ENCODE results near the gene FAM193A.
A peak's percentile ranks its signal among the peaks of the same experiment; 100 is the strongest.
"Not testable (repeated sequence)": the region's sequence is repeated elsewhere in the genome, so short reads cannot be mapped to it uniquely, and the experiment has no call there.

Gene FAM193A

GRCh38 chr4:2731907-2732317 is 195.5 kb downstream of the FAM193A start:
- no peak for DNase-seq (ENCODE audit: low spot score)

GRCh38 chr4:2732526-2732925 is 196.1 kb downstream of the FAM193A start:
- no peak for DNase-seq (ENCODE audit: low spot score)

- no peak for DNase-seq (ENCODE audit: low spot score)
Measured at GRCh38 chr4:2733001-2733843, 196.8 kb downstream of the FAM193A start.

GRCh38 chr4:2733844-2734574 is 197.6 kb downstream of the FAM193A start:
- no peak for DNase-seq (ENCODE audit: low spot score)

GRCh38 chr4:2734612-2735011 is 198.2 kb downstream of the FAM193A start:
- no peak for DNase-seq (ENCODE audit: low spot score)

GRCh38 chr4:2735869-2736268 is 199.4 kb downstream of the FAM193A start:
- no peak for DNase-seq (ENCODE audit: low spot score)

GRCh38 chr4:2738296-2738695 is 201.8 kb downstream of the FAM193A start:
- not testable (repeated sequence) for DNase-seq (ENCODE audit: low spot score)

GRCh38 chr4:2741626-2742025 is 205.2 kb downstream of the FAM193A start:
- DNase-seq (ENCODE audit: low spot score), result no peak

- DNase-seq (ENCODE audit: low spot score), result no peak
Measured at GRCh38 chr4:2742081-2742822, 205.8 kb downstream of the FAM193A start.

GRCh38 chr4:2742823-2743517 is 206.5 kb downstream of the FAM193A start:
- no peak for DNase-seq (ENCODE audit: low spot score)

- DNase-seq (ENCODE audit: low spot score), result no peak
Measured at GRCh38 chr4:2743518-2744445, 207.3 kb downstream of the FAM193A start.

- peak; percentile 61 for DNase-seq (ENCODE audit: low spot score)
Measured at GRCh38 chr4:2744576-2745270, 208.3 kb downstream of the FAM193A start.

GRCh38 chr4:2745516-2745915 is 209.1 kb downstream of the FAM193A start:
- no peak for DNase-seq (ENCODE audit: low spot score)

GRCh38 chr4:2745981-2746806 is 209.7 kb downstream of the FAM193A start:
- DNase-seq (ENCODE audit: low spot score), result no peak

- no peak for DNase-seq (ENCODE audit: low spot score)
Measured at GRCh38 chr4:2746891-2747695, 210.6 kb downstream of the FAM193A start.

- DNase-seq (ENCODE audit: low spot score), result no peak
Measured at GRCh38 chr4:2750719-2751605, 214.5 kb downstream of the FAM193A start.

- peak; percentile 22 for DNase-seq (ENCODE audit: low spot score)
Measured at GRCh38 chr4:2753436-2753835, 217.0 kb downstream of the FAM193A start.
